Pons (tissue), 1 donor: ENCODE measurements around the gene STMP1.
"Not testable (repeated sequence)": the region's sequence is repeated elsewhere in the genome, so short reads cannot be mapped to it uniquely, and the experiment has no call there.

Experiments used
- DNase-seq: peaks from one replicate; pipeline ENCODE4 v3.0.0-alpha.2; 2016; ENCODE audit warnings: low spot score

STMP1 gene

DNA sequence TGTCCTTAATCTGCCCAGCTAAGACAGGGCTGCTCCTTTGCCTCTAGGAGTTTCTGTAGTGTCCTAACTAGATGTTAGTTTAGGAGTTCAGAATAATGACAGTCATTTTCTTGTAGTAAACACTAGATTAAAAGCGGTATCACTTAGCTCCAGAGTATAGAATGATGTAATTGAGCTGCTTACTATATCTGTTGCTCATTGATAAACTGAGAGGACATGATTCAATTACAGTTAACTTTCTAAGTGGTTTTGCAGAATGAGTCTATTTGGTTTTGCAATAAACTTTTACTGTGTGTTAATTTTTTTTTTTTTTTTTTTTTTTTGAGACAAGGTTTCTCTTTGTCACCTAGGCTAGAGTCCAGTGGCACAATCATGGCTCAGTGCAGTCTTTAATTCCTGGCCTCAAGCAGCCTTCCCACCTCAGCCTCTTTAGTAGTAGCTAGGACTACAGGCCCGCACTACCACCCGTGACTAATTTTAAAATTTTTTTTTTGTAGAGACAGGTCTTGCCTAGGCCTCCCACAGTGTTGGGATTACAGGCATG lies 1.8 kb downstream of the STMP1 start:
- DNase-seq = no peak

DNA sequence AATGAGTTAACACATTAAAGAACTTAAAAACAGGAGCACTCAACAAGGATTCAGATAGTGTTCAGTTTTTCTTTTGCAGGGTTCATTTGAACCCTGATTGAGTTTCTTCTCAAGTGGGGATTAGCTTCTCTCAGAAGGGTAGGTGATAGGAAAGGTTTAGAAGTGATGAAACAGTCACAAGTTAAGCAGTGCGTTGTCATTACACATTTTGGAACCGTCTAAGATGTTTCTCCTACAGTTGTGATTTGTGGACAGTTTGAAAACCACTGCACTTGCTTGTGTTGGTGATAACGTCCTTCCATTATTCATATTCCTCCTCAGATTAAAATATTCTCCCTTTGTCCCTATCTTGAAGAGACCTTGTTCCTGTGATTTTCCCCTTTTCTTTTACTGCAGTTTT lies 2.7 kb downstream of the STMP1 start:
- no peak for DNase-seq

DNA sequence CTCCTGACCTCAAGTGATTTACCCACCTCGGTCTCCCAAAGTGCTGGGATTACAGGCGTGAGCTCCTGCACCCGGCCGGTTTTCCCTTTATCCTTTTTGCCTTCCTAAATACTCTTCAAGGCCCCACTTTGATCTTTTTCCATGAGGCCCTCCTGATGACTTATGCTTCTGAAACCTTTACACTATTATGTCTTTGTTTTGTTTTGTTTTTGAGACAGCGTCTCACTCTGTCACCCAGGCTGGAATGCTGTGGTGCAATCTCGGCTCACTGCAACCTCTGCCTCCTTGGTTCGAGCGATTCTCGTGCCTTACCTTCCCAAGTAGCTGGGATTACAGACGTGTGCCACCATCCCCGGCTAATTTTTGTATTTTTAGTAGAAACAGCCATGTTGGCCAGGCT lies 3.8 kb downstream of the STMP1 start:
- DNase-seq = no peak

DNA sequence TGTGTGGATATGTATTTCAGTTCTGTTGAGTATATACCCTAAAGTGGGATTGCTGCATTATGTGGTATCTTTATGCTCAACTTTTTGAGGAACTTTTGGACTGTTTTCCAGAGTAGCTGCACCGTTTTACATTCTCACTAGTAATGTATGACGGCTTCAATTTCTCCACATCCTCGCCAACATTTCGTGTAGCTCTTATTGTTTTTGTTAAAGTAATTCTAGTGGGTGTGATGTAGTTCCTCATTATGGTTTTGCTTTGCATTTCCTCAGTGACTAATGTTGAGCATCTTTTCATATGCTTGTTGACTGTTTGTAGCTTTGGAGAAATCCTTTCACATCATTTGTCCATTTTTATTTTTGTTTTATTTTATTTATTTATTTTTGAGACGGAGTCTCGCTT lies 4.5 kb downstream of the STMP1 start:
- DNase-seq = no peak

DNA sequence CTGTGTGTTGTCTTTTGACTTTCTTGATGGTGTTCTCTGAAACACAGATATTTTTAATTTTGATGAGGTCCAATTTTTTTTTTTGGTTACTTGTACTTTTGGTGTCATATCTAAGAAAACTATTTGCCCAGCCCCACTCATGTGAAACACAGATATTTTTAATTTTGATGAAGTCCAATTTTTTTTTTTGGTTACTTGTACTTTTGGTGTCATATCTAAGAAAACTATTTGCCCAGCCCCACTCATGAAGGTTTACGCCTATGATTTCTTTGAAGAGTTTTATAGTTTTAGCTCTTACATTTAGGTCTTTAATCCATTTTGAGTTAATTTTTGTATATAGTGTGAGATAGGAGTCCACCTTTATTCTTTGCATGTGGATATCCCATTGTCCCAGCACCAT lies 5.3 kb downstream of the STMP1 start:
- not testable (repeated sequence) for DNase-seq

DNA sequence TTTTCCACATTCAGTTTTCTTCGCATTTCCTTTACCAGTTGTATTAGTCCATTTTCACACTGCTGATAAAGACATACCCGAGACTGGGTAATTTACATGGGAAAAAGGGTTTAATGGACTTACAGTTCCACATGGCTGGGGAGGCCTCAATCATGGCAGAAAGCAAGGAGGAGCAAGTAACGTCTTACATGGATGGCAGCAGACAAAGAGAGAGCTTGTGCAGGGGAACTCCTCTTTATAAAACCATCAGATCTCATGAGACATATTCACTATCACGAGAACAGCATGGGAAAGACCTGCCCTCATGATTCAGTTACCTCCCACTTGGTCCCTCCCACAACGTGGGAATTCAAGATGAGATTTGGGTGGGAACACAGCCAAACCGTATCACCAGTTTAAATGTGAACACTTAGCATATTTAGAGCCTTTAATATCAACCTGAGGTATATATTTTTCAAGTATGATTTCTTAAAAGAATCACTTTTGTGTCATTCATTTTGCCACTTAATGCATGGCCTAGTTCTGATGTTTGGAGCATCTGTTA lies 6.6 kb downstream of the STMP1 start:
- not testable (repeated sequence) for DNase-seq

DNA sequence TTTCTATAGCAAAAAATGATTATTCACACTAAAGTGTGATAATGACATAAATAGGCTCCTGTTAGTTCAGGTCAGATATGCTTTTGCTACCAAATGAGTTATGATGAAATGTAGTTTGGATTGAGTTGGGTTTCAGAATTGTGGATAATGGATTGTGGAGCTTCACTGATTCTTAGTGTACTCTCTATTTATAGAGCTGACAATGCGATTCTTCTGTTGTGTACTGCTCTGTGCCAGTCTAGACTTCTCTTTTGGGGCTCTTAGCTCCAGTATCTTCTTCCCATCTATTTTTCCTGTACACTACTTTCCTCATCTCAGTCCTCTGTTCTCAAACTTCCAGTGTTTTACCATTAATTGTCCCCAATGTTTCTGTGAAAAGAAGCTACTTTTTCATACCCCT lies 7.5 kb downstream of the STMP1 start:
- no peak for DNase-seq

DNA sequence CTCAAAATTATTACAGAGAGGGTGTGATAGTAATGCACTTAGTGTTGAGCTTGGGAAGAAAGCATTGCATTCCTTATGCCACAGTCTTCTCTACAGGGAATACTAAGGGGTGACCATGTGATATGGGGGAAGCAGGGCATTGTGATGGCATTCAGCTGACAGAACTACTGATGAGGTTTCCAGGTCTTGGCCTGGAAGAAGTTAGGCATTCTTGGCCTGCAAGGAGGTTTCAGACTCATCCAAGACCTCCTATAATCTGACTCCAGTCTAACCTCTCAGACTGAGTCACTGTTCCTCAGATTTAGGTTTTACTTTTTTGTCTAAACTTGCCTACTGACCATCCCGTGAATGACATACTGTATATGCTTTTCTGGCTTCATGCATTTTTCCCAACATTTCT lies 7.9 kb downstream of the STMP1 start:
- no peak for DNase-seq

DNA sequence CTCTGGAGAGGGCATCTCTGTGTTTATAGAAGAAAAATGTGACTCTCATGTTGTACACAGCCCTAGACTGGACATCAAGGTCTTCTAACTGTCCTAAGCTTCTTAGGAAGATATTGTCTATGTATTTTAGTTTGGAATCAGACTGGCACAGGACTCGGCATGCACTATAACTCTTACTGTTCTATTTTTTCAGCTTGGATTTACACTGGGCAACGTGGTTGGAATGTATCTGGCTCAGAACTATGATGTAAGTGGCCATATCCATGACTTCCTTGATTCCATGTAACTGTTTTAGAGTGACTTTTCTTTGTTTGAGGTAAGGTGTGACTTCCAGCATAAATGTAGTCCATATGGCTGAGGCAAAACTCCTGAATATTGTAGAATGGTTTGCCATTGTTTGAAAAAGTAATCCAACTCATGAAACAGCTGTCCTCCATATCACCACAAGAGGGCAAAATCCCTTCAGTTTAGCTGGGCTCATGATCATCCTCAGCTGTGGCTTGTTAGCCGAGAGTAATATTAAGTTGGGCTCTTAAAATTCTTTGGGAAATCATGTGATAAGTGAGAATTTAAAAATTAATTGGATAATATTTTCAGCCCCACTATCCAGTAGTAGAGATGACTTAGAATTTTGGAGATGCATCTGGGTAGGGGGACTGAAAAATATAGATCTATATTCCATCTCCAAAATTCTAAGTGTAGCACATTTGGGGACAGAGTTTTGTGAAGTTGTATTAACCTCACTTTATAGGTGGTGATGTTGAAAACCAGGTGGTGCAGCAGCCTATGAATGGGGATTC lies 10.4 kb downstream of the STMP1 start:
- DNase-seq = peak; percentile 64

DNA sequence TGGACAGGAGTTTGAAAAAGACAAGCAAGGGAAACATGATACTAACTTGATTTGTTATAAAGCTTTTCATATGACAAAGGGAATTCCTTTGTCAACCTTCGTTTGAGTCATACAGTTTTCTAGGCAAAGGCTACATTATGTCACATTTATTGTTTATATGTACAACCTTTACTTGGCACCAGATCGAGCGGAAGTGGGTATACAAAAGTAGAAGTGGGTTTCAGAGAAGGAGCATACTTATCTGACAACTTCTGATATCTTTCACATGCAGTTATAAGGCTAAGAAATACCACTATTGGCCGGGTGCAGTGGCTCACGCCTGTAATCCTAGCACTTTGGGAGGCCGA lies 11.0 kb downstream of the STMP1 start:
- DNase-seq = no peak

DNA sequence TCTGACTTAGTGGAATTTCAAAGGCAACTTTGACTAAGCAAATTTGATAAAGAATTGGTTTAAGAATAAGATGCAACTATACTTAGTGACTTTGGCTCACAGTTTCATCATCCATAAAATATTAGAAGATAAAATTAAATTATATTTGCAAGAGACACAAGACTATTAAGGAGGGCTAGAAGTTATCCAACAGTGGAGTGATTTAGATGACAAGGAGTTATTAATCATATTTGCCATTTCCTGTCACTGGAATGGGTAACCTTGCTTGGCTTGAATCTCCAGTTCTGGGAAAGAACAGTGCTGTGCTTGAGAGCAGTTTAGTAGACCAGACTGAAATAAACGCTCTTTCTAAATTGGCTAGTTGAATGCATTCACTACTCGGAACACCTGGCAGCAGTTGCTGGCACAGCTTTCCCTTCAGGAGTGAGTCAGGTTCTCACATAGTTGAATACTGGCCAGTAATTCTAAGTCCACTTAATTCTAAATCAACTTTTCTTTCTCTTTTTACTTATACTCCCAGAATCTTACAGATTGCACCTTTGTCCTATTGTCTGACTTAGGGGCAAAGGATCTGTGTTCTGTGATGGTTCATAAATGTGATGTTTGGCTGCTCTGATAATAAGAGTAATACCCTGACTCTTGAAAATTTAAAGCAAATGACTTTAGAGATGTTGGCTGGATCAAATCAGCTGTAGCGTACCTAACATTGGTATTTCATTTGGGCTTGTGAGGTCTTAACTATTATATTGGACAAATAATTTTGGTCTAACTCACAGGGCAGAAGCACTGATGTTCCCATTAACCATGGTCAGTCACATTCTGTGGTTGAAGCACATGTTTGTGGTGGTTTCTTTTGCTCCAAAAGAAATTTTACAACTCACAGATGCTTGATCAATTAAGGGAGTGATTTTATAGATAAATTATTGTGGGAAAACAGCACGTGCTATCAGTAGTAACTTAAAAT lies 16.6 kb downstream of the STMP1 start:
- DNase-seq = no peak

DNA sequence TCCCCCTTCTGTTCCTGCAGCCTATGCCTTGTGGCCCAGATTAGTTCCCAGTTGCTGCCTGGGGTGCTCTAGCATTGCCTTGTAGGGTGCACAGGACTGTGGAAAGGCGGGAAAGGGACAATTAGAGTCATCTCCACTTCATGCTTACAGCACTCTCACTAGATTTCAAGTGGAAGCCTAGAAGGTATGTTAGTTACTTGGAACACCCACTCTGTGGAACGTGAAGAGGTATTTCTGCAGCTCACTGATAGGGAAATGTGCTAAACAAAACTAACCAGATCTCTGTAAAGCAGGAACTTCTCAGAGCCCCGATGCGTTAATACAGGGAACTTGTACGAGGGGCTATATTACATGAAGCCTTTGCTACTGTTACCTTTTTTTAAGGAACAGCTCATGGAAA lies 19.4 kb downstream of the STMP1 start:
- no peak for DNase-seq

DNA sequence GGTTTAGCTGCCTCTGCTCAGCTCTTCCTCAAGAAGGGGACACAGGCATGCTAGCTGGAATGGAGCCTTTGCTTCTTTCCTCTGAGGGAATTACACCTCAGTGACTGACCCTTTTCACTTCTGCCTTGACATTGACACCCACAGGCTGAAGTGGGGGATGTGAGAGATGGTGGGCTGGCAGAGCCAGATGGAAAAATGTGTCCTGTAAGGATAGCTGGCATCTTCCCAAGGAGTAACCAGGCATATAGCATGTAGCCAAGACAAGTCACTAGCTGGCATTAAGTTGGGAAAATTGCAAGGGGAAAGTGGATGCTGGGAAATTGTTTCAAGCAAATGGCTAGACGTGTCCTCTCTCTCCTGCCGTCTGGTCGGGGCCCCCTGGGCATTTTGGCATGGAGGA lies 19.9 kb downstream of the STMP1 start:
- no peak for DNase-seq

DNA sequence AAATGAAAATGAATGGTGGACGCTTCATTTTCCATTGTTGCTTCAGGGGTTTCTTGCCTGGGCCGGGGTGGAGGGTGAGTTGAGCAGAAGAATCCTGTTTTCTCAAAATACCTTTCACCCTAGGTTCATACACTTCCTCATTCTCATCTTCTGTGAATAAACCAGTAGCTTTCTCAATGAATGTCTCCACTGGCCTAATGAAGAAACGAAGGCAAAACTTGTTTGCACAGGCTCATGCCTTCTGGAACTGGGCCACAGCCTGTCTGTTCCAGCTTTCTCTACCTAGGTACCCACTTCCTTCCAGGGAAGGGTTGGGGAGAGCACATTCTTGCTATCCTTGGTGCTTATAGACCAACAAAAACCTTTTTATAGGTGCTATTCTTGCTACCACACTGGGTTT lies 21.3 kb downstream of the STMP1 start:
- no peak for DNase-seq

DNA sequence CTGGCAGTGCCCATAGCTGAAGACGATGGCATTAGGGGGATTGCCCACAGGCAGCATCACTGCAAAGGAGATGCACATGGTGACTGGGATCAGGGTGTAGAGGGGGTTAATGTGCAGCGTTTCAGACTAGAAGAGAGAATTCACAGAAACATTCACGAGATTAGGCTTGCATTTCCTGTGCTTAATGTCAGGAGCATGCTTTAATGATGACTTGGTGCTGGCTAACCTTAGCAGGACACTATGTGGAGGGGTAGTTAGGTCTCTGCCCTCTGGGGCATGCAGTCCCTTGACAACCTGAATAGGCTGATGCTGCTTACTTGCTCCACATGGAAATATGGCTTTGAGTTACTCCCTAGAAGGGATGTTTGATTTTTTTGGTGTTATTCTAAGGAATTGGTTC lies 21.8 kb downstream of the STMP1 start:
- no peak for DNase-seq

DNA sequence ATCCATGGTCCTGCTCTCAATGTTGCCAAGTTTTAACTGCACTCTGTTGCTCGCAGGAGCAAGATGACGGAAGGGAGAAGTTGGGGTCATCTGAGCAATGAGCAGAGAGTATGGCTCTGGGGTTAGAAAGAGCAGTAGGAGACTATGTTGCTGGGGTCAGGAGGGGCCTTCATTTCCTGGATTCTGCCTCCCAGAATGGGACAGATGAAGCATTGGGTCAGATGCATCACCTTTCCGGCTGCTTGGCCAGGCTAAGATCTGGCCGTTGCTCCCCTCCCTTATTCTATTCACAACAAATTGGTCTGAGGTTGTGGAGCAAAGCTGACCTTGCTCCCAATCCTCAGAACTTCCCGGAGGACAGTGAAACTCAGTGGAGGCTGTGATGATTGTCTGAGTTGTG lies 22.4 kb downstream of the STMP1 start:
- DNase-seq = no peak

DNA sequence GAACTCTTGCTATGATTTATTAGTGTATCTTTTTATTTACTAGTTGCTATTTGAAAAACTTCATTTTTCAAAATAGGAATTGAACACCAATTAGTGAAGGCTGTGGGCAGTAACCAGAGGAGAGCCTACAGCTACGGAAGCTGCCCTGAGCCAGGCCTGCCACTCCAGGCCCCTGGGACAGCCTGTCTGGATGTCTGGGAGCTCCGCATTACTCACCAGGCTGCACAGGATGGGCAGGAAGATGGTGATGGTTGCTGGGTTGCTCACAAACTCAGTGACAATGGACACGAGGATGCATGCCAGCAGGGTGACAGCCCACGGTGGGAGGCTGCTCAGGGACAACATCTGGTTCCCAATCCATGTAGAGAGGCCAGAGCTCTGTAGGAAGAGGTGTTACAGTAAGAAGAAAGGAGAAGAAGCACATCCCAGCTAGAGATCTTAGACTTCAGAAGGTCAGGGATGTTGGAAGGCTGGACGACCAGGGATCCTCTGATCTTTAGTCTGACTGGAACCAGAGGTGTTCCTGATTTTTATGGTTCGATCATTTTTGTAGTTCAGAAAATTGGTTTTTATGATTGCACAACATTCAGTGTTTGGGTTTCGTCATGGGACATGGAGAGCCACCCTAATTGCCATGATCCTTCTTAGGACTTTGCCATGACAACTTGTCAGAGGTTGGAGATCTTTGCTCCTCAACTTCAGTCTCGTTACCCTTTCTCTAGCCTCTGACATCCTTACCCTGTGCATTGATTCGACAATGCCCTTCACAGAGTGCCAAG lies 23.2 kb downstream of the STMP1 start:
- DNase-seq = no peak

DNA sequence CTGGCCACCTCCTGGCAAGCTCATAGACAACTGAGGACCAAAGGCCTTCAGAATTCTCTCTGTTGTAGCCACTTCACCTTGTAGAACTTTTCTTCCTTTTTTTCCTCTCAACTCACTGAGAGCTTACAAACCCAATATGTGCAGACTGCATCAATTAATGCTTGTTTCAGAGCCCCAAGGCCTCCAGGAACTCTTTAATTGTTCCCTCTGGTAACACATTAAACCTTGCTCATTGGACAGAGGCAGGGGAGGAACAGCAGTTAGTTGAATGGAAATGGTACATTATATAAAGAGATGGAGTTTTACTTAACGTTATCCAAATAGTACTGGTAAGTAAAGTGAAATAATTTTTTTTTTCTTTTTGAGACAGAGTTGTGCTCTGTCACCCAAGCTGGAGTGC lies 25.2 kb downstream of the STMP1 start:
- DNase-seq = no peak

DNA sequence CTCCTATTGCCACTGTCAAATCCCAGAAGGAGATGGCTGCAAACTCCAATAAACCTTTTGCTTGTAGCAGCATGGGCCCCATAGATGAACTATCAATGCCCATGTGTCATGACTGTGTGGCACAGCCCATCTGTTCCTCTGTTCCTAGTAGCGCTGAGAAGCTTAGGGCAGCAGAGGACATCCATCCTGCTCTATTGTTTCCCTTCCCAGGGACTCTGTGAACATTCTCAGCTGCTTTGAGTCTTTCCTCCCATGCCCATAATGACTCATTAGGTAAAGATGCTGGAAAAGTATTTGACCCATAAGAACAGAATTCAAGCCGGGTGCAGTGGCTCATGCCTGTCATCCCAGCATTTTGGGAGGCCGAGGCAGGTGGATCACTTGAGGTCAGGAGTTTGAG lies 28.3 kb downstream of the STMP1 start:
- DNase-seq = no peak

DNA sequence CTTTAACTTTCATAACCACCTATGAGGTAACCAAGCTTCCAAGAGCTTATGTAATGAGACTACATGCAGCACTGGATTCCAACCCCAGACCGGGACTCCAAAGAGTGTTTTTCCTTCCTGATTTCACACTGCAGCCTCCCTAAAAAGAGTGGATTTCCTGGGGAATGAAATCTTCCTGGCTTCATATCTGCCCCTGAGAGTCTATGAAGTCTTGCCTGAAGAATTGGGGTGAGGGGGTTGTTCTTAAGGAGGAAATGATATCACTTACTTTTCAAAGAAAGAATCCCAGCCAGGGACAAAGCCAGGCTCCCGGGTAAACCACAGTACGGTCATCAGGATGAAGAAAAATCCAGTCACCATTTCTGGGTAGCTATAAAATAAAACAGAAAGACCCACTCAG lies 29.7 kb downstream of the STMP1 start:
- DNase-seq = no peak

DNA sequence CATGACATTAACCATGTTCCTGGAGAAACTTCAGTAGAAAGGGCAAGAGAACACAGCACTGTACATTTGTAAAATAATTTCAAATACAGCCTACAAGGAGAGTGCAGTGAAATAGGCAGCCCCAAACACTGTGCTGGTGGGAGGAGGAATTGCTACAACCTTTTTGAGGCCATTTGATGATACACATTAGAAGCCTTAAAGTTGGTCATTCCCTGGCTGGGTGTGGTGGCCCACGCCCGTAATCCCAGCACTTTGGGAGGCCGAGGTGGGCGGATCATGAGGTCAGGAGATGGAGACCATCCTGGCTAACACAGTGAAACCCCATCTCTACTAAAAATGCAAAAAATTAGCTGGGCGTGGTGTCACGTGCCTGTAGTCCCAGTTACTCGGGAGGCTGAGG lies 30.3 kb downstream of the STMP1 start:
- DNase-seq = not testable (repeated sequence)

DNA sequence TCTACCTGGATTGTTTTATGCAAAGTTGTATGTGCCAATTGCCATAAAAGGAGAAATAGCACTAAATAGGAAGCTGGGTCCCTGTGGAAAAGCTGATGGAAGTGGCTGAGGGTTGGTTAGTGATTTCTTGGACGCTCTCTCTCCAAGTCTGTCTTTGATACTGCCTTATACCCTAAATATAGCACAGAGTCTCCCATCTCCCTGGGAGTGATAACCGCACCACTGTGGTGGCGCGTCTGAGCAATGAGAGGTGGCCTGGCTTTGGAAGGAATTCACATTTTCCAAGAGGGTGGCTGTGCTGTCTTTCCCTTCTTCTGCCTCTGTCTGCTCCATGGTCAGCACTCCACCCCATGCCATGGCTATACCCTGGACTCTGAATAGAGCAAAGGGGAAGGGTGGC lies 31.2 kb downstream of the STMP1 start:
- no peak for DNase-seq
